ENCODE data around the gene NINJ1.

DNA sequence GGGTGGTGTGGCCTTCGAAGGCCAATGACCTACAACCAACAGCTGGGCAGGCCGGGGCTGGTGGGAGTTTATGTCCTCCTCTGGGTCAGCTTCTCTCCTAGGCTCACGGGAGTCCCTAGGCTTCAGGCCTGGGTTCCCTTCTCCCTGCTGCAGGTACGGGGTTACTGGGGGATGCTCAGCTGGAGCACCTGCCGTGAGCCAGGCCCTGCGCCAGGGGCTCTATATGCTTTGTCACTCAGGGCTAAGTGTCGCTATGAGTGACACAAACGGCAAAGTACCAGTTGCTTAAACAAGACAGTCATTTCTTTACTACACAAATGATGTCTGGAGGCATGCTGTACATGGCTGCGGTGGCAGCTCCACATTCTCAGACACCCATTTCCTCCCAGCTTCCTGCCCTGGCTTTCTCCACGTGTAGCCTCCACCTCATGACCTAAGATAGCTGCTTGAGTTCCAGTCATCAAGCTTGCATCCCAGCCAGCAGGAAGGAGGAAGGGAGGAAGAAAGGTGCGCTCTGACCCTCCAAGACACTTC is 22.5 kb upstream of the NINJ1 start:
- TF ChIP-seq POLR2AphosphoS5 (IDR thresholded peaks at IDR 0.05; ENCODE audit: low read depth, low read length) = peak; percentile 30; the same call in 1 of the 2 replicates
- no peak for TF ChIP-seq POLR2A (IDR thresholded peaks at IDR 0.05; ENCODE audit: low read depth, low read length)
- TF ChIP-seq TAF1 (IDR thresholded peaks at IDR 0.05; ENCODE audit: borderline replicate concordance, low read depth, low read length) = no peak

Measured in GM12892 (cell line).